ENCODE data around the gene DDX6. TPM values are rescaled to one million over a fixed set of nuclear protein-coding genes. Genes with fewer than 3 reads are reported as not detected.

Gene DDX6
- total RNA-seq, 1 experiment from 2014 or later: 151 TPM

GRCh38 chr11:118752654-118753053 is 38.3 kb downstream of the DDX6 start:
- ChIA-PET CTCF (no interaction called here), POLR2A (interaction anchor here (0.7 kb wide), 1 partner anchor 69 kb away, joined by 3 read pairs; no protein-coding TSS in a partner anchor)
- Mint-ChIP-seq H3K4me1 (peaks cover 21% of the 10 kb centered on the region), H3K9me3 (no peaks in the 10 kb centered on the region), H3K4me3 (no peak overlapping the region), H3K27me3 (ENCODE audit: low read depth) (no peaks in the 10 kb centered on the region), H3K36me3 (peaks cover 59% of the 10 kb centered on the region), H3K27ac (no peak overlapping the region)
- DNase-seq (ENCODE audit: low spot score): no peak
- no peak for ATAC-seq
- no peak for TF ChIP-seq CREM (CRISPR knock-in tag; IDR thresholded peaks at IDR 0.05)
- TF ChIP-seq ZNF232 (CRISPR knock-in tag; IDR thresholded peaks at IDR 0.05): no peak
- TF ChIP-seq KAT7 (CRISPR knock-in tag; IDR thresholded peaks at IDR 0.05; ENCODE audit: borderline replicate concordance): no peak
- no peak for TF ChIP-seq GTF2I (CRISPR knock-in tag; conservative IDR thresholded peaks at IDR 0.05)
- TF ChIP-seq ZNF121 (CRISPR knock-in tag; IDR thresholded peaks at IDR 0.05): peak; percentile 72; the same call in 1 of the 2 replicates

GRCh38 chr11:118749429-118749828 is 41.5 kb downstream of the DDX6 start:
- CTCF ChIA-PET: interaction anchor here (3.1 kb wide), 1 partner anchor 60 kb away, joined by 22 read pairs; no protein-coding TSS in a partner anchor
- DNase-seq (ENCODE audit: low spot score) (no peak), ATAC-seq (no peak)
- Mint-ChIP-seq H3K36me3 (peaks cover 33% of the 10 kb centered on the region), H3K9me3 (no peaks in the 10 kb centered on the region), H3K4me1 (peaks cover 31% of the 10 kb centered on the region), H3K27ac (peak overlapping the region; percentile 75), H3K4me3 (no peak overlapping the region), H3K27me3 (ENCODE audit: low read depth) (no peaks in the 10 kb centered on the region)
- POLR2A ChIA-PET: no interaction called here
- no peak for TF ChIP-seq PRRX2 (CRISPR knock-in tag; IDR thresholded peaks at IDR 0.05)
- TF ChIP-seq ETV6 (CRISPR knock-in tag; IDR thresholded peaks at IDR 0.05): no peak
- no peak for TF ChIP-seq OVOL2 (CRISPR knock-in tag; IDR thresholded peaks at IDR 0.05; ENCODE audit: borderline replicate concordance)
- no peak for TF ChIP-seq ZNF263 (CRISPR knock-in tag; IDR thresholded peaks at IDR 0.05; ENCODE audit: low read depth)
- no peak for TF ChIP-seq FOXP1 (CRISPR knock-in tag; IDR thresholded peaks at IDR 0.05; ENCODE audit: borderline replicate concordance)
- no peak for TF ChIP-seq SMAD4 (CRISPR knock-in tag; IDR thresholded peaks at IDR 0.05)
- TF ChIP-seq NFATC4 (CRISPR knock-in tag; IDR thresholded peaks at IDR 0.05): no peak

- Mint-ChIP-seq H3K4me1 (peaks cover 35% of the 10 kb centered on the region), H3K9me3 (no peaks in the 10 kb centered on the region), H3K36me3 (peaks cover 25% of the 10 kb centered on the region), H3K27me3 (ENCODE audit: low read depth) (no peaks in the 10 kb centered on the region), H3K27ac (peak overlapping the region; percentile 83), H3K4me3 (no peak overlapping the region)
- TF ChIP-seq IRF1 (CRISPR knock-in tag; IDR thresholded peaks at IDR 0.05): no peak
- no peak for TF ChIP-seq ZNF317 (CRISPR knock-in tag; IDR thresholded peaks at IDR 0.05; ENCODE audit: borderline replicate concordance, low read depth)
- TF ChIP-seq GTF2I (CRISPR knock-in tag; conservative IDR thresholded peaks at IDR 0.05): no peak
- TF ChIP-seq IRF2 (CRISPR knock-in tag; IDR thresholded peaks at IDR 0.05; ENCODE audit: borderline replicate concordance, low read depth): no peak
- TF ChIP-seq NFE2L1 (CRISPR knock-in tag; IDR thresholded peaks at IDR 0.05): no peak
- no peak for TF ChIP-seq MLX (CRISPR knock-in tag; IDR thresholded peaks at IDR 0.05)
- CTCF ChIA-PET: interaction anchor here (3.8 kb wide), 1 partner anchor 58 kb away, joined by 33 read pairs; no protein-coding TSS in a partner anchor
- DNase-seq (ENCODE audit: low spot score) (no peak), ATAC-seq (no peak)
- POLR2A ChIA-PET: interaction anchor here (0.7 kb wide), 1 partner anchor 15 kb away, joined by 3 read pairs; no protein-coding TSS in a partner anchor
Observed at GRCh38 chr11:118748056-118748455, 42.9 kb downstream of the DDX6 start.

GRCh38 chr11:118746988-118747585 is 43.9 kb downstream of the DDX6 start:
- Mint-ChIP-seq H3K4me3 (no peak overlapping the region), H3K27ac (peak overlapping the region; percentile 63)
- POLR2A ChIA-PET: no interaction called here

More at GRCh38 chr11:118746988-118747585, 43.9 kb downstream of the DDX6 start:
- peaks cover 18% of the 10 kb centered on the region for H3K36me3 Mint-ChIP-seq
- DNase-seq (ENCODE audit: low spot score) (no peak), ATAC-seq (no peak)
- no peaks in the 10 kb centered on the region for H3K9me3 Mint-ChIP-seq
- CTCF ChIA-PET: interaction anchor here (1.2 to 3.8 kb wide), 2 partner anchors 53 to 57 kb away, joined by 3 to 33 read pairs; no protein-coding TSS in a partner anchor
- TF ChIP-seq EMX1 (CRISPR knock-in tag; IDR thresholded peaks at IDR 0.05) (peak; percentile 59; the same call in 1 of the 2 replicates), USF1 (CRISPR knock-in tag; IDR thresholded peaks at IDR 0.05) (no peak), SMAD4 (CRISPR knock-in tag; IDR thresholded peaks at IDR 0.05) (no peak)
- no peaks in the 10 kb centered on the region for H3K27me3 Mint-ChIP-seq (ENCODE audit: low read depth)
- H3K4me1 Mint-ChIP-seq: peaks cover 42% of the 10 kb centered on the region
